HCT116 (cell line): ENCODE measurements around the gene MMD. TPM values are rescaled to one million over a fixed set of nuclear protein-coding genes. Genes with fewer than 3 reads are reported as not detected.

ENCODE experiments used
- ATAC-seq: fragments of 200-7000 bp; cut with Tn5 transposase; 2 replicates; pipeline ENCODE4 v1.9.1; 2020; ENCODE audit warnings: mild to moderate bottlenecking, moderate library complexity
- BruUV-seq: library from RNA; stranded (reverse); fragments of 400-500 nt; replicated peaks from 2 replicates; lab custom pipeline; 2021; lab: Mats Ljungman, UMichigan
- CTCF ChIA-PET: fragments of 300-600 bp; sonication (Branson Sonifier 250); formaldehyde crosslinking; loops from one replicate; lab custom pipeline; 2021; ENCODE audit warnings: antibody characterized with exemption; lab: Charles Lee
- POLR2A ChIA-PET: fragments of 300-600, 350-600 bp; sonication (Branson Sonifier 250); formaldehyde crosslinking; loops from one replicate; lab custom pipeline; 2021; ENCODE audit warnings: antibody characterized with exemption; lab: Charles Lee
- RAD21 ChIA-PET, 2 experiments: fragments of 300-600 bp; sonication (Branson Sonifier 250); formaldehyde crosslinking; loops; one replicate each; lab custom pipeline; 2023; ENCODE audit warnings: low total read pairs in 2 of 2; ENCODE audit not compliant: uncharacterized antibody in 2 of 2, unreplicated experiment in 2 of 2, low non-redundant PET in 1 of 2; lab: Charles Lee
- DNase-seq: peaks from one replicate; pipeline ENCODE4 v3.0.0-alpha.2; 2010; ENCODE audit warnings: low read depth, low spot score
- H2AFZ ChIP-seq: fragments of 200-600 bp; shearing (Covaris generic), sonication (generic); 2 replicates; pipeline ENCODE4 v1.6.1; 2017; ENCODE audit warnings: low read depth, mixed run types, mixed read lengths, antibody characterized with exemption, low read length; ENCODE audit not compliant: poor library complexity, severe bottlenecking
- H3K27ac ChIP-seq: 2 replicates; pipeline ENCODE4 v1.5.1; 2012; ENCODE audit warnings: low read depth, low read length
- H3K27me3 ChIP-seq: fragments of 200-600 bp; sonication (generic); 2 replicates; pipeline ENCODE4 v1.6.1; 2016; ENCODE audit warnings: mixed run types, low read length, mixed read lengths; ENCODE audit not compliant: insufficient read depth
- H3K36me3 ChIP-seq, 2 experiments: fragments of 200-500 bp in 1 of 2; fragments of 200-600 bp in 1 of 2; sonication (Bioruptor generic) in 1 of 2; sonication (generic) in 1 of 2; 2 replicates each; pipeline versions ENCODE4 v1.5.1 to v1.6.1; 2014 to 2016; ENCODE audit warnings: low read length in 2 of 2, inconsistent platforms in 1 of 2, mixed read lengths in 1 of 2, mixed run types in 1 of 2; ENCODE audit not compliant: insufficient read depth in 2 of 2, control insufficient read depth in 1 of 2
- H3K4me1 ChIP-seq, 2 experiments: fragments of 200-600 bp in 1 of 2; sonication (generic) in 1 of 2; 2 replicates each; pipeline versions ENCODE4 v1.5.1 to v1.6.1; 2012 to 2017; ENCODE audit warnings: low read length in 2 of 2, inconsistent platforms in 1 of 2, mild to moderate bottlenecking in 1 of 2, mixed read lengths in 1 of 2, mixed run types in 1 of 2, moderate library complexity in 1 of 2; ENCODE audit not compliant: insufficient read depth in 2 of 2, control insufficient read depth in 1 of 2
- H3K4me2 ChIP-seq: fragments of 200-600 bp; sonication (generic); 2 replicates; pipeline ENCODE4 v1.6.1; 2017; ENCODE audit warnings: mixed run types, low read length, mixed read lengths
- H3K4me3 ChIP-seq, 2 experiments: fragments of 200-600 bp in 1 of 2; sonication (generic) in 1 of 2; replicated peaks in 1 of 2; 2 replicates each; pipeline ENCODE4 v1.5.1; 2011 to 2016; ENCODE audit warnings: low read length in 2 of 2, control low read depth in 1 of 2, low read depth in 1 of 2, mild to moderate bottlenecking in 1 of 2, mixed read lengths in 1 of 2, mixed run types in 1 of 2
- H3K79me2 ChIP-seq: fragments of 200-600 bp; sonication (generic); 2 replicates; pipeline ENCODE4 v1.6.1; 2017; ENCODE audit warnings: mild to moderate bottlenecking, mixed run types, low read length, moderate library complexity, mixed read lengths; ENCODE audit not compliant: insufficient read depth
- H3K9ac ChIP-seq: fragments of 200-600 bp; sonication (generic); 2 replicates; pipeline ENCODE4 v1.6.1; 2016; ENCODE audit warnings: low read length, mixed read lengths
- H3K9me2 ChIP-seq: fragments of 200-600 bp; sonication (generic), shearing (Covaris generic); 2 replicates; pipeline ENCODE4 v1.6.1; 2017; ENCODE audit warnings: mixed run types, mild to moderate bottlenecking, moderate library complexity; ENCODE audit not compliant: insufficient read depth
- H3K9me3 ChIP-seq, 2 experiments: fragments of 200-500 bp in 1 of 2; fragments of 200-600 bp in 1 of 2; sonication (Bioruptor generic) in 1 of 2; sonication (generic) in 1 of 2; 2 replicates each; pipeline ENCODE4 v1.6.1; 2014 to 2017; ENCODE audit warnings: low read length in 2 of 2, mixed read lengths in 2 of 2, inconsistent platforms in 1 of 2, low read depth in 1 of 2, mild to moderate bottlenecking in 1 of 2, mixed run types in 1 of 2, moderate library complexity in 1 of 2; ENCODE audit not compliant: control insufficient read depth in 1 of 2, insufficient read depth in 1 of 2
- H4K20me1 ChIP-seq: fragments of 200-600 bp; sonication (generic), shearing (Covaris generic); 2 replicates; pipeline ENCODE4 v1.6.1; 2017; ENCODE audit warnings: mixed run types, mild to moderate bottlenecking, moderate library complexity; ENCODE audit not compliant: insufficient read depth
- CEBPB ChIP-seq: IDR thresholded peaks from 2 replicates; pipeline ENCODE4 v1.6.1; 2012; ENCODE audit warnings: low read depth
- ELF1 ChIP-seq: IDR thresholded peaks from 2 replicates; pipeline ENCODE4 v1.6.1; 2012; ENCODE audit warnings: low read depth, borderline replicate concordance
- EZH2 ChIP-seq: fragments of 200-600 bp; sonication (generic); IDR thresholded peaks from 2 replicates; pipeline ENCODE4 v1.6.1; 2017; ENCODE audit warnings: antibody characterized with exemption, mixed run types
- FOSL1 ChIP-seq: IDR thresholded peaks from 2 replicates; pipeline ENCODE4 v1.6.1; 2012; ENCODE audit warnings: low read depth
- JUND ChIP-seq: IDR thresholded peaks from 2 replicates; pipeline ENCODE4 v1.6.1; 2012
- RAD21 ChIP-seq: IDR thresholded peaks from 2 replicates; pipeline ENCODE4 v1.6.1; 2012; ENCODE audit warnings: low read depth, mild to moderate bottlenecking
- SP1 ChIP-seq: IDR thresholded peaks from 2 replicates; pipeline ENCODE4 v1.6.1; 2012; ENCODE audit warnings: low read depth
- SRF ChIP-seq: IDR thresholded peaks from 2 replicates; pipeline ENCODE4 v1.6.1; 2012; ENCODE audit warnings: low read depth
- intact Hi-C: fragments of 100-400 bp; cut with micrococcal nuclease; formaldehyde crosslinking; loops from 2 replicates; pipeline ENCODE4 v1.10.0; 2022
- total RNA-seq: library from RNA; stranded (reverse); gene quantifications from one replicate; pipeline ENCODE4 v1.2.1, GENCODE V29; 2021; ENCODE audit not compliant: unreplicated experiment
- TF ChIP-seq, protein P1 (sequence below): IDR thresholded peaks from 2 replicates; pipeline ENCODE4 v1.6.1; 2012
- TF ChIP-seq, protein P2 (sequence below): IDR thresholded peaks from 2 replicates; pipeline ENCODE4 v1.6.1; 2011; ENCODE audit warnings: mild to moderate bottlenecking, low read length, moderate library complexity; ENCODE audit not compliant: insufficient replicate concordance; ENCODE audit errors: extremely low read depth

Gene MMD
- total RNA-seq, 1 experiment from 2014 or later = 21.3 TPM

DNA sequence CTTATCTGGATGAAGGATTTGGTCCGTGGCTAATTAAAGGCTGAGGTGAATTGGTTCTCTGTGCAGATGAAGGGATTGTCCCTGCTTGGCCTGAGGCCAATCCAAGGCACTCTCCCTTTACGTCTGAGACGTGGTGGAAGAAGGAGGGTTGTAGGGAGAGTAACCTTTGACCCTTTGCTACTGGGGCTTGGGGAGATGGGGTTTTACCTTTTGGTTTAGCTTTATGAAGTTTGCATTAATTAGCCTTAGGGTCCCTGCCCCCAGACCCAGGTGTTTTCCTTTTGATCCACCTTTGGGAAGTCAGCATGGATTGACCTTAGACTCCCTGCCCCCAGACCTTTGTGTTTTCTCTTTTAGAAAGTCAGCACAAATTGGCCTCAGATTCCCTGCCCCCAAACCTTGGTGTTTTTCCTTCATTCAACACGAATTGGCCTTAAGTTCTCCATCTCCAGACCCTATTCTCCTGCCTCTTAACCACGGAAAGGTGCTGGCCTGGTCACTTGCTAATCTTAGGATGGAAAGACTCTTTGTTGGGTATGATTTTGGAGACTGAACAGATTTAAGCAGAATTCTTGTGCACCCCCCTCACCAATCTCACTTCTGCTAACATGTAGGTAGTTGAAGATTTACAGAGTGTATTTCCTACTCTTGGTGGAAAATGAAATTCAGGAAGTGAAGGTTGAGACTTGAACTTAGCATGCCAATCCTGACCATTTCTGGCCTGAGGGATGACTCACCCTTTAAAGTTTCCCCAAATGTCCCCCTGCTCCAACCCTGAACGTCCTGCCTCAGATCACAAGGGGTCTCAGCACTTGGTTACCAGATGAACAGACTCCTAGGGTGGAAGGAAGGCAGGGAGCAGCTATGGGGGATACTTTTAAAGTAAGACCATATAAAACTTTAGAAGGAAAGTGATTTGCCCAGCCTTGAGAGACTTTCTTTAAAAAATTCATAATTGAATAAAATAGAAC is 23.1 kb upstream of the MMD start:
- DNase-seq (no peak), ATAC-seq (peak; percentile 50; the same call in 1 of the 2 replicates)
- Histone ChIP-seq H3K27me3 (no peaks in the 10 kb centered on the region), H3K36me3 (no peaks in the 10 kb centered on the region), H3K79me2 (no peaks in the 10 kb centered on the region), H3K9ac (no peak overlapping the region), H4K20me1 (no peaks in the 10 kb centered on the region), H3K9me3 (no peaks in the 10 kb centered on the region), H3K4me3 (no peak overlapping the region), H2AFZ (peak overlapping the region; percentile 24), H3K9me2 (no peaks in the 10 kb centered on the region), H3K4me2 (peak overlapping the region; percentile 41)
- intact Hi-C loops = no loop called here
- ChIA-PET POLR2A (no interaction called here), RAD21 (no interaction called here), CTCF (no interaction called here)
- BruUV-seq = no TSS peak
- TF ChIP-seq CEBPB = no peak
- no peak for TF ChIP-seq ELF1
- TF ChIP-seq, protein P1, sequence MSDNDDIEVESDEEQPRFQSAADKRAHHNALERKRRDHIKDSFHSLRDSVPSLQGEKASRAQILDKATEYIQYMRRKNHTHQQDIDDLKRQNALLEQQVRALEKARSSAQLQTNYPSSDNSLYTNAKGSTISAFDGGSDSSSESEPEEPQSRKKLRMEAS = no peak
- no peak for TF ChIP-seq RAD21
- no peak for TF ChIP-seq SRF
- TF ChIP-seq FOSL1 = peak; percentile 14; the same call in 1 of the 2 replicates
- peak; percentile 22; the same call in 1 of the 2 replicates for TF ChIP-seq JUND
- TF ChIP-seq, all 23 proteins: peak for 2
- no peak overlapping the region for H3K27ac ChIP-seq
- H3K4me1 ChIP-seq = peaks cover 4 to 9% of the 10 kb centered on the region in 2 experiments; a peak in 3 of 4 replicates

DNA sequence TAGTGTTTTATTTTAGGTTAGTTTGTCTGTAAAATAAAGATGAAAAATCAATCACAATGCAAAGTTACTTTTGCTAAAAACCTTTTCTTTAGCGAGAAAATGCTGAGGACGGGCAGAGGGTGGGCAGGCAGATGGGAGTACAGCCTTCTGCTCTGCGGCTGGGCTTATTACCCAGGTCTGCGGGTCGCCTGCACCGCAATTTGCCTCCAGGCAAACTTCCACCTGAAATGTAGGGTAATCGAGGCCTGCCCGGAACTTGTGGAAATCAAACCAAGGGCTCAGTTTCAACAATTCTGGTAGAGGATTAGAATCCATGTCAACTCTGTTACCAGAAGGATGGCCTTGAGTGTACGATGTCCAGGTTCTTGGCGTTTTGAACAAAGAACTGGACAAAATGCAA is 22.3 kb upstream of the MMD start:
- intact Hi-C loops = no loop called here
- no peak overlapping the region for H3K27ac ChIP-seq
- ATAC-seq (no peak), DNase-seq (no peak)
- H3K4me3 ChIP-seq = no peak overlapping the region
- no peak overlapping the region for H3K9ac ChIP-seq
- no peaks in the 10 kb centered on the region for H3K79me2 ChIP-seq
- H4K20me1 ChIP-seq = no peaks in the 10 kb centered on the region
- H3K4me2 ChIP-seq = no peak overlapping the region
- H3K4me1 ChIP-seq = peaks cover 4 to 9% of the 10 kb centered on the region in 2 experiments; a peak in 3 of 4 replicates
- no peak overlapping the region for H2AFZ ChIP-seq
- RAD21 ChIA-PET = no interaction called here
- TF ChIP-seq, protein P2, sequence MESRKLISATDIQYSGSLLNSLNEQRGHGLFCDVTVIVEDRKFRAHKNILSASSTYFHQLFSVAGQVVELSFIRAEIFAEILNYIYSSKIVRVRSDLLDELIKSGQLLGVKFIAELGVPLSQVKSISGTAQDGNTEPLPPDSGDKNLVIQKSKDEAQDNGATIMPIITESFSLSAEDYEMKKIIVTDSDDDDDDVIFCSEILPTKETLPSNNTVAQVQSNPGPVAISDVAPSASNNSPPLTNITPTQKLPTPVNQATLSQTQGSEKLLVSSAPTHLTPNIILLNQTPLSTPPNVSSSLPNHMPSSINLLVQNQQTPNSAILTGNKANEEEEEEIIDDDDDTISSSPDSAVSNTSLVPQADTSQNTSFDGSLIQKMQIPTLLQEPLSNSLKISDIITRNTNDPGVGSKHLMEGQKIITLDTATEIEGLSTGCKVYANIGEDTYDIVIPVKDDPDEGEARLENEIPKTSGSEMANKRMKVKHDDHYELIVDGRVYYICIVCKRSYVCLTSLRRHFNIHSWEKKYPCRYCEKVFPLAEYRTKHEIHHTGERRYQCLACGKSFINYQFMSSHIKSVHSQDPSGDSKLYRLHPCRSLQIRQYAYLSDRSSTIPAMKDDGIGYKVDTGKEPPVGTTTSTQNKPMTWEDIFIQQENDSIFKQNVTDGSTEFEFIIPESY = no peak
- no peak for TF ChIP-seq SP1
- no peak for TF ChIP-seq EZH2
- H3K9me3 ChIP-seq = no peaks in the 10 kb centered on the region
- H3K9me2 ChIP-seq = no peaks in the 10 kb centered on the region
- BruUV-seq = no TSS peak
- no peaks in the 10 kb centered on the region for H3K27me3 ChIP-seq
- POLR2A ChIA-PET = no interaction called here
- CTCF ChIA-PET = no interaction called here
- H3K36me3 ChIP-seq = no peaks in the 10 kb centered on the region
